NCI-H146 treated with DMSO at 0.1 percent for 48 hours (cell line): Measurements from ENCODE around the gene PCDHB1.

Experiments used
- DNase-seq: peaks from one replicate; lab custom pipeline; 2025; ENCODE audit not compliant: unreplicated experiment; lab: John Stamatoyannopoulos, UW

Gene PCDHB1

GRCh38 chr5:141050622-141051520, at the start of gene PCDHB1:
Gene PCDHB1, plus strand, starts transcription at chr5:141051374. Its CDS starts 97 bp downstream, at chr5:141051471.
- peak; percentile 27 for DNase-seq

GRCh38 chr5:141001446-141001843, 49.7 kb upstream of the PCDHB1 start:
- DNase-seq: peak; percentile 41

GRCh38 chr5:141001844-141002604, 49.1 kb upstream of the PCDHB1 start:
- peak; percentile 64 for DNase-seq

GRCh38 chr5:141002605-141002965, 48.6 kb upstream of the PCDHB1 start:
- DNase-seq: no peak

GRCh38 chr5:141003031-141003430, 48.1 kb upstream of the PCDHB1 start:
- DNase-seq: no peak

GRCh38 chr5:141003791-141004611, 47.2 kb upstream of the PCDHB1 start:
- DNase-seq: peak; percentile 49

GRCh38 chr5:141007791-141008190, 43.4 kb upstream of the PCDHB1 start:
- no peak for DNase-seq

GRCh38 chr5:141010047-141010793, 41.0 kb upstream of the PCDHB1 start:
- no peak for DNase-seq

- DNase-seq: no peak
Observed at GRCh38 chr5:141017943-141018342, 33.2 kb upstream of the PCDHB1 start.

- no peak for DNase-seq
Observed at GRCh38 chr5:141022384-141022783, 28.8 kb upstream of the PCDHB1 start.

- DNase-seq: no peak
Observed at GRCh38 chr5:141031006-141031405, 20.2 kb upstream of the PCDHB1 start.

GRCh38 chr5:141032626-141033025, 18.5 kb upstream of the PCDHB1 start:
- DNase-seq: no peak

GRCh38 chr5:141039061-141039460, 12.1 kb upstream of the PCDHB1 start:
- no peak for DNase-seq

- peak; percentile 49 for DNase-seq
Observed at GRCh38 chr5:141039517-141039916, 11.7 kb upstream of the PCDHB1 start.

- peak; percentile 76 for DNase-seq
Observed at GRCh38 chr5:141040093-141040770, 10.9 kb upstream of the PCDHB1 start.

- DNase-seq: peak; percentile 93
Observed at GRCh38 chr5:141040771-141041426, 10.3 kb upstream of the PCDHB1 start.

GRCh38 chr5:141041427-141041785, 9.8 kb upstream of the PCDHB1 start:
- DNase-seq: no peak

GRCh38 chr5:141042555-141042954, 8.6 kb upstream of the PCDHB1 start:
- no peak for DNase-seq

GRCh38 chr5:141051521-141051866, 320 bp downstream of the PCDHB1 start:
- no peak for DNase-seq

GRCh38 chr5:141077826-141078225, 26.7 kb downstream of the PCDHB1 start:
- no peak for DNase-seq
